Neural progenitor cell (in vitro differentiated cells): ENCODE results near the gene BACE2. TPM values are rescaled to one million over a fixed set of nuclear protein-coding genes. Genes with fewer than 3 reads are reported as not detected.
"Not testable (repeated sequence)": the region's sequence is repeated elsewhere in the genome, so short reads cannot be mapped to it uniquely, and the experiment has no call there.

Experiments used
- DNase-seq: peaks from one replicate; pipeline ENCODE4 v3.0.0-alpha.2; 2016; ENCODE audit warnings: low spot score
- H2AFZ ChIP-seq: fragments of 200-600 bp; sonication (generic); replicated peaks from 2 replicates; pipeline ENCODE4 v1.6.1; 2016; ENCODE audit warnings: antibody characterized with exemption
- H3F3A ChIP-seq: fragments of 200-600 bp; sonication (generic); 2 replicates; pipeline ENCODE4 v1.6.1; 2016; ENCODE audit warnings: antibody characterized with exemption, low read depth
- H3K27ac ChIP-seq: fragments of 200-600 bp; sonication (generic); 2 replicates; pipeline ENCODE4 v1.5.1; 2016; ENCODE audit warnings: mild to moderate bottlenecking
- H3K27me3 ChIP-seq: fragments of 200-600 bp; sonication (generic); 2 replicates; pipeline ENCODE4 v1.6.1; 2016; ENCODE audit warnings: mild to moderate bottlenecking, moderate library complexity
- H3K36me3 ChIP-seq: fragments of 200-600 bp; sonication (generic); 2 replicates; pipeline ENCODE4 v1.5.1; 2016
- H3K4me1 ChIP-seq: fragments of 200-600 bp; sonication (generic); 2 replicates; pipeline ENCODE4 v1.6.1; 2016; ENCODE audit warnings: mixed run types
- H3K4me2 ChIP-seq: fragments of 200-600 bp; sonication (generic); 2 replicates; pipeline ENCODE4 v1.6.1; 2016
- H3K4me3 ChIP-seq: fragments of 200-600 bp; sonication (generic); 2 replicates; pipeline ENCODE4 v1.5.1; 2016
- H3K79me2 ChIP-seq: fragments of 200-600 bp; sonication (generic); 2 replicates; pipeline ENCODE4 v1.6.1; 2016; ENCODE audit warnings: low read depth
- H3K9ac ChIP-seq: fragments of 200-600 bp; sonication (generic); 2 replicates; pipeline ENCODE4 v1.6.1; 2016
- H3K9me3 ChIP-seq: fragments of 200-600 bp; sonication (generic); 2 replicates; pipeline ENCODE4 v1.5.1; 2016; ENCODE audit warnings: low read depth
- H4K20me1 ChIP-seq: fragments of 200-600 bp; sonication (generic); 2 replicates; pipeline ENCODE4 v1.6.1; 2016; ENCODE audit warnings: low read depth
- H3K27ac Mint-ChIP-seq: 3 replicates; pipeline ENCODE4 v1.8.0; 2021; ENCODE audit warnings: mixed read lengths
- H3K27me3 Mint-ChIP-seq: 2 replicates; pipeline ENCODE4 v1.8.0; 2022; ENCODE audit warnings: low read depth, mild to moderate bottlenecking, inconsistent platforms, moderate library complexity, mixed read lengths; ENCODE audit not compliant: insufficient read depth
- H3K36me3 Mint-ChIP-seq: 3 replicates; pipeline ENCODE4 v1.8.0; 2021; ENCODE audit warnings: mixed read lengths
- H3K4me1 Mint-ChIP-seq: 3 replicates; pipeline ENCODE4 v1.8.0; 2021; ENCODE audit warnings: mixed read lengths
- H3K4me3 Mint-ChIP-seq: 3 replicates; pipeline ENCODE4 v1.8.0; 2021; ENCODE audit warnings: mild to moderate bottlenecking, moderate library complexity, mixed read lengths
- H3K9me3 Mint-ChIP-seq: 3 replicates; pipeline ENCODE4 v1.8.0; 2020; ENCODE audit warnings: mixed read lengths
- CTCF ChIP-seq: fragments of 200-600 bp; sonication (generic); IDR thresholded peaks from 2 replicates; pipeline ENCODE4 v1.5.1; 2017; ENCODE audit warnings: antibody characterized with exemption, mild to moderate bottlenecking
- EZH2 ChIP-seq: fragments of 200-600 bp; sonication (generic); IDR thresholded peaks from 2 replicates; pipeline ENCODE4 v1.6.1; 2017; ENCODE audit warnings: antibody characterized with exemption, mild to moderate bottlenecking, moderate library complexity
- EZH2phosphoT487 ChIP-seq: fragments of 200-600 bp; sonication (generic); IDR thresholded peaks from 2 replicates; pipeline ENCODE4 v1.6.1; 2017; ENCODE audit warnings: antibody characterized with exemption
- total RNA-seq: library from RNA; depleted of rRNA; stranded (reverse); fragments of >200 nt; gene quantifications from 2 replicates; pipeline ENCODE4 v1.2.3, GENCODE V29; 2015; ENCODE audit warnings: low replicate concordance

BACE2 gene
- total RNA-seq, 1 donor from 2014 or later, result 0.15 TPM

DNA sequence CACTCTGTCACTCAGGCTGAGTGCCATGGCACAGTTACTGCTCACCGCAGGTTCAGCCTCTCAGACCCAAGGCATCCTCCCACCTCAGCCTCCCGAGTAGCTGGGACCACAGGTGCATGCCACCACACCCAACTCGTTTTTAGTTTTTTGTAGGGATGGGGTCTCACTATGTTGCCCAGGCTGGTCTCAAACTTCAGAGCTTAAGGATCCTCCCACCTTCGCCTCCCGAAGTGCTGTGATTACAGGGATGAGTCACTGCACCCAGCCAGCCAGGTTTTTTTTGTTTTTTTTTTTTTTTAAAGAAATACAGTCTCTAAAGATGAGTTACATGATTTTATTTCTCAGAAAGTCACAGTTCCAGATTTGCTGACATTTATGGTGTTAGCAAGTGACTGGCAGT is 29.0 kb downstream of the BACE2 start:
- no peaks in the 10 kb centered on the region for H3K27me3 ChIP-seq
- Mint-ChIP-seq H3K4me3 (no peak overlapping the region), H3K36me3 (no peaks in the 10 kb centered on the region), H3K27me3 (peaks cover 4% of the 10 kb centered on the region), H3K27ac (no peak overlapping the region), H3K4me1 (peaks cover 6% of the 10 kb centered on the region), H3K9me3 (no peaks in the 10 kb centered on the region)
- H2AFZ ChIP-seq, result no peak overlapping the region
- no peaks in the 10 kb centered on the region for H3K9me3 ChIP-seq
- no peaks in the 10 kb centered on the region for H3K79me2 ChIP-seq
- H3K4me3 ChIP-seq, result no peak overlapping the region
- DNase-seq, result no peak
- H3F3A ChIP-seq, result no peaks in the 10 kb centered on the region
- H3K27ac ChIP-seq, result no peak overlapping the region
- H3K9ac ChIP-seq, result no peak overlapping the region
- no peak for TF ChIP-seq CTCF
- TF ChIP-seq EZH2, result no peak
- no peak for TF ChIP-seq EZH2phosphoT487
- H3K36me3 ChIP-seq, result no peaks in the 10 kb centered on the region
- no peaks in the 10 kb centered on the region for H4K20me1 ChIP-seq
- H3K4me1 ChIP-seq, result no peaks in the 10 kb centered on the region
- H3K4me2 ChIP-seq, result no peak overlapping the region

- no peaks in the 10 kb centered on the region for H4K20me1 ChIP-seq
- peaks cover 5% of the 10 kb centered on the region for H3K27me3 Mint-ChIP-seq
- H3K9me3 ChIP-seq, result no peaks in the 10 kb centered on the region
- peaks cover 6% of the 10 kb centered on the region for H3K4me1 Mint-ChIP-seq
- no peaks in the 10 kb centered on the region for H3K79me2 ChIP-seq
- no peak overlapping the region for H3K4me3 Mint-ChIP-seq
- no peak overlapping the region for H3K4me3 ChIP-seq
- H3K27me3 ChIP-seq, result no peaks in the 10 kb centered on the region
- H3K36me3 ChIP-seq, result no peaks in the 10 kb centered on the region
- no peak for TF ChIP-seq EZH2phosphoT487
- TF ChIP-seq EZH2, result no peak
- no peak for TF ChIP-seq CTCF
- no peaks in the 10 kb centered on the region for H3F3A ChIP-seq
- H2AFZ ChIP-seq, result no peak overlapping the region
- no peaks in the 10 kb centered on the region for H3K36me3 Mint-ChIP-seq
- no peak overlapping the region for H3K4me2 ChIP-seq
- H3K27ac ChIP-seq, result no peak overlapping the region
- H3K27ac Mint-ChIP-seq, result no peak overlapping the region
- no peaks in the 10 kb centered on the region for H3K9me3 Mint-ChIP-seq
- no peak overlapping the region for H3K9ac ChIP-seq
- no peak for DNase-seq
- H3K4me1 ChIP-seq, result no peaks in the 10 kb centered on the region
These were observed 29.6 kb downstream of the BACE2 start for GRCh38 chr21:41197582-41197981.

GRCh38 chr21:41198647-41199046 is 30.7 kb downstream of the BACE2 start:
- H3K9me3 Mint-ChIP-seq, H3K4me2 ChIP-seq, H4K20me1 ChIP-seq, H2AFZ ChIP-seq, H3K36me3 Mint-ChIP-seq, H3K79me2 ChIP-seq, H3K4me1 ChIP-seq, H3K4me3 Mint-ChIP-seq, H3K9ac ChIP-seq, H3K27me3 ChIP-seq, DNase-seq, H3K4me1 Mint-ChIP-seq, H3F3A ChIP-seq, H3K36me3 ChIP-seq, H3K27ac ChIP-seq, H3K4me3 ChIP-seq, H3K27me3 Mint-ChIP-seq, H3K9me3 ChIP-seq, H3K27ac Mint-ChIP-seq: not testable (repeated sequence)

- Mint-ChIP-seq H3K27ac (no peak overlapping the region), H3K4me1 (peaks cover 6% of the 10 kb centered on the region), H3K27me3 (peaks cover 5% of the 10 kb centered on the region), H3K36me3 (no peaks in the 10 kb centered on the region), H3K4me3 (no peak overlapping the region), H3K9me3 (no peaks in the 10 kb centered on the region)
- DNase-seq, result no peak
- Histone ChIP-seq H3K27ac (no peak overlapping the region), H3K27me3 (no peaks in the 10 kb centered on the region), H3F3A (no peaks in the 10 kb centered on the region), H3K9ac (no peak overlapping the region), H3K36me3 (no peaks in the 10 kb centered on the region), H4K20me1 (no peaks in the 10 kb centered on the region), H3K4me3 (no peak overlapping the region), H3K4me2 (no peak overlapping the region), H2AFZ (no peak overlapping the region), H3K79me2 (no peaks in the 10 kb centered on the region), H3K4me1 (no peaks in the 10 kb centered on the region), H3K9me3 (no peaks in the 10 kb centered on the region)
- TF ChIP-seq CTCF, result no peak
These were observed 31.2 kb downstream of the BACE2 start for GRCh38 chr21:41199123-41199522.
